Heart left ventricle (tissue), 16 donors: ENCODE measurements around the gene DCDC2C. TPM values are rescaled to one million over a fixed set of nuclear protein-coding genes. Genes with fewer than 3 reads are reported as not detected.

ENCODE experiments used
- ATAC-seq, 4 donors: fragments of 200-7000 bp; cut with Tn5 transposase; one replicate each; pipeline ENCODE4 v1.9.1; 2020 to 2022; ENCODE audit warnings: moderate library complexity in 4 of 4, mild to moderate bottlenecking in 3 of 4, moderate number of reproducible peaks in 1 of 4
- DNase-seq, 5 donors: peaks; one replicate each; pipeline ENCODE4 v3.0.0-alpha.2; 2020
- H3K27ac ChIP-seq, 12 donors: fragments of 200-600 bp; sonication (generic) in 4 of 12; one replicate each; pipeline versions ENCODE4 v1.5.0 to v1.8.0; 2016 to 2022; ENCODE audit warnings: mild to moderate bottlenecking in 2 of 12
- H3K27me3 ChIP-seq, 9 donors: fragments of 200-600 bp; sonication (generic) in 2 of 9; one replicate each; pipeline versions ENCODE4 v1.5.1 to v1.8.0; 2016 to 2022; ENCODE audit warnings: mild to moderate bottlenecking in 3 of 9
- H3K36me3 ChIP-seq, 9 donors: fragments of 200-600 bp; sonication (generic) in 2 of 9; one replicate each; pipeline versions ENCODE4 v1.5.0 to v1.8.0; 2018 to 2022; ENCODE audit warnings: mild to moderate bottlenecking in 2 of 9
- H3K4me1 ChIP-seq, 12 donors: fragments of 200-600 bp; sonication (generic) in 4 of 12; one replicate each; pipeline versions ENCODE4 v1.5.0 to v1.8.0; 2016 to 2022; ENCODE audit warnings: mild to moderate bottlenecking in 3 of 12
- H3K4me3 ChIP-seq, 12 donors: fragments of 200-600 bp; sonication (generic) in 4 of 12; one replicate each; pipeline versions ENCODE4 v1.5.0 to v1.8.0; 2017 to 2022; ENCODE audit warnings: mild to moderate bottlenecking in 9 of 12, moderate library complexity in 4 of 12
- H3K9me3 ChIP-seq, 12 donors: fragments of 200-600 bp; sonication (generic) in 4 of 12; one replicate each; pipeline versions ENCODE4 v1.5.0 to v1.8.0; 2016 to 2022; ENCODE audit warnings: mild to moderate bottlenecking in 1 of 12
- POLR2A ChIP-seq, 2 donors: fragments of 450-650 bp; IDR thresholded peaks; one replicate each; pipeline ENCODE4 v1.6.1; 2017; ENCODE audit warnings: antibody characterized with exemption in 2 of 2, mild to moderate bottlenecking in 2 of 2, moderate library complexity in 2 of 2
- WGBS, 4 donors: extraction: QIAGEN DNeasy Blood & Tissue Kit in 2 of 4; methylation state at CpG; one replicate each; pipeline versions ENCODE4 v1.1.5 to v1.1.7; 2013 to 2018; 5-methylcytosine and 5-hydroxymethylcytosine counted together
- intact Hi-C, 10 donors: fragments of 100-400 bp; cut with DNase I; formaldehyde crosslinking; loops; one replicate each; pipeline versions ENCODE4 v1.11.1 to v1.14.2; 2022
- polyA plus RNA-seq, 2 donors: library from polyadenylated mRNA; stranded (reverse); fragments of 200-250 nt; gene quantifications; one replicate each; pipeline ENCODE4 v1.2.3, GENCODE V29; 2013
- total RNA-seq, 9 donors: library from RNA; depleted of rRNA in 2 of 9; stranded (reverse); fragments of >200 nt in 2 of 9; fragmentation: NEBNext Ultra II Directional in 3 of 9; extraction: Animal tissue kit (Norgen Biotek cat#: 25700) in 3 of 9; gene quantifications; one replicate each; pipeline versions ENCODE4 v1.1.0 to v1.2.4, GENCODE V29; 2016 to 2023
- TF ChIP-seq, protein P1 (sequence below), 12 donors: fragments of 200-600 bp; sonication (generic) in 4 of 12; IDR thresholded peaks; one replicate each; pipeline versions ENCODE4 v1.5.0 to v1.8.0; 2018 to 2022; ENCODE audit warnings: antibody characterized with exemption in 12 of 12, mild to moderate bottlenecking in 5 of 12
- donor health status: ischemic (EF 13 %, LVEDD 7.1; RV severe dilation, severe dysfunction).
- donor health status: healthy with polysubstance abuse.
- donor health status: DM: no; HTN: yes; CAD: no.
- donor health status: DM: no; HTN: no; CAD: no.
- donor health status: ischemic (EF 25% LVEDD 6.9; RV normal size, moderate dysfunction).
- donor health status: ischemic (EF 25% LVEDD 5.7; RV mildly dilated, moderate dysfunction).
- donor health status: healthy.
- donor health status: DM: yes; HTN: yes; CAD: no.
- donor health status: ischemic (EF 35%, LVEDD 5.7; RV mildly dilated, moderate dysfunction).
- donor health status: nonischemic (EF 11% LVEDD 7.7; RV severe dilation, severe dysfunction).
- donor health status: DM: yes; HTN: yes; CAD: no.
- donor health status: PGD.
- donor health status: ischemic (EF 29% LVEDD 5.4; RV normal size, mild dysfunction).
- donor health status: nonischemic (EF 23%, LVEDD 6.1; RV moderate dilation, normal function).

Gene DCDC2C
- total and polyA plus RNA-seq, 11 donors: not detected

DNA sequence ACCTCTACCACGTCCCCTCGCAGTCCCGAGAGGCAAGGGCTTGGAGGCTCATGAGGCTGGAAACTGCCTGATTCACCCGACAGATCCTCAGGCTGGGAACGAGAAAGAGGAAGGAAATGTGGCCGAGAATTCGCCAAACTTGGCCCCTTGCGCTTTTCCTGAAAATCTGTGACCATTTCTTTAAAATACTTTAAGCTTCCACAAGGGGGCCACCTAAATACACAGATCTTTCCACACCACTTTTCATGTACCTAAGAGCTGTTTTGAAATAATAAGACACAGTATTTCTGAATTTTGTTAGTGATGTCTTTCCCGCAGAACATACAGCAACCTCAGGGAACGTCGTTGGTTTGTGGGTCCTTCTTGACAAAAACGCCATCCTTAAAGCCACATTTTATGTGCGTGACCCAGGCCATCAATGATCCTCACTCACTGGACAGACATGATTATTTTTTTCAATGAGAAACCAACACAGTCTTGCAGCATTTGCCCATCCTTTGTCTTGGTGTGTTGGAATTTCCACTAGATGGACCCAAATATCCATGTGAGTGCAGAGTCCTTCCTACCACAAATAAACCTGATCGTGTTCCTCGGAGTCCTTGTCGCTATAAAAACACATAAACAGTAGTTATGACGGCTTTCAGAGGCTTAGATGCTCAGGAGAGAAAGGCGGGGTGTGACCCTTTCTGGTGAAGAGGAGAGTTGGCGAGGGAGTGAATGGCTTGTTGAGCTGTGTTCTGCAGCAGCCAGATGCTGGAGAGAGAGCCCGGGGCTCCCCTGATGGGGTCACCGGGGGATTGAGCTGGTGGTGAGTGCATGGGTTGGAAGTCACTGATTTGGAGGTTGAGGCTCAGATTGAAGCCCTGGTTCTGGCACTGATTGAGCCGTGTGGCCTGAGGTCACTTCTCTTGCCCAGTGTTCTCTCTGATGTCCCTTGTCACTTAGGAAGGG is 25.0 kb downstream of the DCDC2C start:
- ATAC-seq (peak in 2 of 4 donors; percentile 44 to 54), DNase-seq (no peak)
- TF ChIP-seq POLR2A (IDR thresholded peaks at IDR 0.05): no peak
- TF ChIP-seq, protein P1, sequence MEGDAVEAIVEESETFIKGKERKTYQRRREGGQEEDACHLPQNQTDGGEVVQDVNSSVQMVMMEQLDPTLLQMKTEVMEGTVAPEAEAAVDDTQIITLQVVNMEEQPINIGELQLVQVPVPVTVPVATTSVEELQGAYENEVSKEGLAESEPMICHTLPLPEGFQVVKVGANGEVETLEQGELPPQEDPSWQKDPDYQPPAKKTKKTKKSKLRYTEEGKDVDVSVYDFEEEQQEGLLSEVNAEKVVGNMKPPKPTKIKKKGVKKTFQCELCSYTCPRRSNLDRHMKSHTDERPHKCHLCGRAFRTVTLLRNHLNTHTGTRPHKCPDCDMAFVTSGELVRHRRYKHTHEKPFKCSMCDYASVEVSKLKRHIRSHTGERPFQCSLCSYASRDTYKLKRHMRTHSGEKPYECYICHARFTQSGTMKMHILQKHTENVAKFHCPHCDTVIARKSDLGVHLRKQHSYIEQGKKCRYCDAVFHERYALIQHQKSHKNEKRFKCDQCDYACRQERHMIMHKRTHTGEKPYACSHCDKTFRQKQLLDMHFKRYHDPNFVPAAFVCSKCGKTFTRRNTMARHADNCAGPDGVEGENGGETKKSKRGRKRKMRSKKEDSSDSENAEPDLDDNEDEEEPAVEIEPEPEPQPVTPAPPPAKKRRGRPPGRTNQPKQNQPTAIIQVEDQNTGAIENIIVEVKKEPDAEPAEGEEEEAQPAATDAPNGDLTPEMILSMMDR (IDR thresholded peaks at IDR 0.05): peak; percentile 28 to 70 (median 56)
- Histone ChIP-seq H3K9me3 (no peaks in the 10 kb centered on the region), H3K4me1 (peaks cover 0 to 7% (median 4%) of the 10 kb centered on the region in 12 donors), H3K36me3 (no peaks in the 10 kb centered on the region), H3K27ac (no peak overlapping the region), H3K4me3 (peak overlapping the region in 1 of 12 donors; percentile 35), H3K27me3 (peaks cover 0 to 26% (median 0%) of the 10 kb centered on the region in 9 donors)
- intact Hi-C loops: loop anchor here in 7 of 10 donors (2.0 to 5.0 kb wide), 3 partner anchors 52 to 99 kb away; no protein-coding TSS in a partner anchor
- WGBS, 4 donors: 33 to 44% (median 38%) methylated on average over 21 to 22 of the region's 22 CpGs

DNA sequence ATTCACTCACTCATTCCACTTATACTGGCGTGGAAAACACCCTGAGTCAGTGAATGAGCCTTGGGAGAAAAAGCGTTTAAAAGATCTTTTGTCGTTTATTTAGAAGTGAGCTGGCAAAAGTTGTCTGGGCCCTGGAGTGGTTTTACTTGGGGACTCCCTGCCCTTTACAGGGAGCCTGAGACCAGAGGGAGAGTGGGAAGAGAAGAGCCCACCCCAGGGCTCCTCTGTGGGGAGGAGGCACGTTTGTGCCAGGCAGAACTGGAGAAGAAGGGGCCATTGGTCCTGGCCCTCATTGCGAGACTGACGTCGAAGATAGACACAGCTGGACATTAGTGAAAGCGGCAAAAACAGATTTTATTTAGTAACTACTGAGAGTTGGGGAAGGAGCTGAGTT is 25.7 kb downstream of the DCDC2C start:
- intact Hi-C loops: loop anchor here in 7 of 10 donors (2.0 to 5.0 kb wide), 3 partner anchors 52 to 98 kb away; no protein-coding TSS in a partner anchor
- Histone ChIP-seq H3K27me3 (peaks cover 0 to 25% (median 0%) of the 10 kb centered on the region in 9 donors), H3K36me3 (no peaks in the 10 kb centered on the region), H3K27ac (no peak overlapping the region), H3K9me3 (no peaks in the 10 kb centered on the region), H3K4me3 (no peak overlapping the region), H3K4me1 (peaks cover 0 to 7% (median 4%) of the 10 kb centered on the region in 12 donors)
- WGBS, 4 donors: 90 to 94% (median 91%) methylated on average over 8 of the region's 8 CpGs
- DNase-seq: no peak
- ATAC-seq: no peak
- TF ChIP-seq POLR2A (IDR thresholded peaks at IDR 0.05): no peak
- TF ChIP-seq, protein P1 (IDR thresholded peaks at IDR 0.05): no peak

DNA sequence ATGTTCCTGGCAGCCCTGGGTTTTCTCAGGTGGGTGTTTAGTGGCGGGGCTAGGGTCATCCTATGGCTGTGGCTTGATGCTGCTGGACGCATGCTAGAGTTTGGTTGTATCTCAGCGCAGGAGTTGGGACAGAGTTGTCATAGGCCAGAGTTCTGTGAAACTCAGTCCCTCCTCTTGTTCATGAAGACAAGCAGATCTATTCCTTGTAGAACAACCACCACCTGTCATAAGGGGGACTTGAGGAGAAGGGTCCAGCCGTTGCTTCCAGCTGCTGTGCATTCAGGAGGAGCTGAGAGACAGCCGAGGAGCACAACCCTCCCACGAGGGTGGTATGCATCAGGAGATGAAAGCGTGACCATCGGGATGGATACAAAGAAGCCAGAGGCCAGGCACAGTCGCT is 26.4 kb downstream of the DCDC2C start:
- Histone ChIP-seq H3K27me3 (peaks cover 0 to 24% (median 0%) of the 10 kb centered on the region in 9 donors), H3K27ac (no peak overlapping the region), H3K4me1 (peaks cover 0 to 7% (median 4%) of the 10 kb centered on the region in 12 donors), H3K36me3 (no peaks in the 10 kb centered on the region), H3K9me3 (no peaks in the 10 kb centered on the region), H3K4me3 (no peak overlapping the region)
- intact Hi-C loops: loop anchor here in 9 of 10 donors (2.0 to 10.0 kb wide), 4 partner anchors 51 to 98 kb away; no protein-coding TSS in a partner anchor
- 82 to 88% (median 84%) methylated on average over 9 of the region's 9 CpGs for WGBS, 4 donors
- no peak for DNase-seq
- TF ChIP-seq POLR2A (IDR thresholded peaks at IDR 0.05): no peak
- TF ChIP-seq, protein P1 (IDR thresholded peaks at IDR 0.05): no peak
- no peak for ATAC-seq

DNA sequence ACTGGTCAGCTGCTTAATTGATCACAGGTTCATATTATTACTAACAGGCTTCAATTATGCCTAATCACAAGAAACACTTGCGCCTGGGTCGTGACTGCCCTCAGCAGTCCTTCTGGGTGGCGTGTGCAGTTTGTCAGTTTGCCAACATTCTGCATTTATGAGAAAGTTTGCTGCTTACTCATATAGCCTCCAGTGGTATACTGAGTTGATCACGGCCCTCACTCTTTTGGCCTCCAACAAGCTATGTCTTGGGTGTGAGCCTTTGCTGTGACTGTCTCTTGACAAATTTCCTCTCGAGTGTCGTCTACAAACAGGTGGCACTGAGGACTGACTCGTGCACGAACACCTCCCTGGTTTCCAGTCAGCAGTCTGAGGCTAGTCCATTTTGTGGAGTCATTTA is 27.3 kb downstream of the DCDC2C start:
- no peak for ATAC-seq
- Histone ChIP-seq H3K4me1 (peaks cover 0 to 7% (median 4%) of the 10 kb centered on the region in 12 donors), H3K9me3 (no peaks in the 10 kb centered on the region), H3K4me3 (no peak overlapping the region), H3K27ac (no peak overlapping the region), H3K27me3 (peaks cover 0 to 21% (median 0%) of the 10 kb centered on the region in 9 donors), H3K36me3 (no peaks in the 10 kb centered on the region)
- no peak for DNase-seq
- intact Hi-C loops: loop anchor here in 3 of 10 donors (5.0 to 10.0 kb wide), 2 partner anchors 54 to 97 kb away; no protein-coding TSS in a partner anchor
- TF ChIP-seq POLR2A (IDR thresholded peaks at IDR 0.05): no peak
- TF ChIP-seq, protein P1 (IDR thresholded peaks at IDR 0.05): no peak
- WGBS, 4 donors: 86 to 92% (median 90%) methylated on average over 8 of the region's 8 CpGs
